ENCODE results near the gene PPIE.

DNA sequence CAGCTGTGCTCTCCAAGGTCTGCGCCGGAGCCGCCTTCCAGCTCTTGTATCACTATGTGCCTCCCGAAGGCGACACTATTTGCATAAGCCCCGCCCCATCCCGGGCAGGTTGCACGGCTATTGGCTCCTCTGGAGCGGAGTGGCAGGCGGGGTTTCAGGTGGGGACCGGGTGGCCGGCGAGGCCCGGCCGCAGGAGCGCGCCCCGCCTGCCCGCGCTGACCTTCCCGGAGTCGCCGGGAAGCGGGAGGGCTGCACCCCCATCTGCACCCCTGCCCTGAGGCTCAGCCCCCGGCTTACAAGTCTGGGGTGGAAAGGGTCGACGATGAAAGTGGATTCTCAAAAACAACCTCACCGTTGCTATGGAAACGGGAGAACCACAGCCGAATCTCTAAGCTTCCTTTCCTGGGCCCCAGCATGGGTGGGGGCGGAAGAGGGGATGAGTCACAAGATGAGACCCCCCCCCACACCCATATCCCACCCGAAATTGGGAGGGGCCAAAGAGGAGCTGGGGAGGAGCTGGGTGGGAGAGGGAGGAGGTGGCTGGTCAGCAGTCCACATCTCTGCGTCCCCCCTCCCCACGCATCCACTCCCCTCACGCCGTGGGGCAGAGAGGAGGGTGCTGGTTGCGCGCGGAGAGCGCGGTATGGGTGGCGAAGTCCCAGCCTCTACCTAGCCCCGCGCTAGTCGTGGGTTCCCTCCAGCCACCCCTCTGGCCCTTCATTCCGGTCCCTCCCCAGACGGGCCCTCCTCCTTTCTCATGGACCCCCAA is 47.1 kb upstream of the PPIE start, which contains the start of gene HPCAL4:
- TF ChIP-seq CEBPB (IDR thresholded peaks at IDR 0.05) (no peak), REST (IDR thresholded peaks at IDR 0.05; ENCODE audit: low read depth) (peak; percentile 65), TEAD4 (IDR thresholded peaks at IDR 0.05) (no peak), EP300 (IDR thresholded peaks at IDR 0.05; ENCODE audit: borderline replicate concordance) (no peak)
- TF ChIP-seq, protein P1, sequence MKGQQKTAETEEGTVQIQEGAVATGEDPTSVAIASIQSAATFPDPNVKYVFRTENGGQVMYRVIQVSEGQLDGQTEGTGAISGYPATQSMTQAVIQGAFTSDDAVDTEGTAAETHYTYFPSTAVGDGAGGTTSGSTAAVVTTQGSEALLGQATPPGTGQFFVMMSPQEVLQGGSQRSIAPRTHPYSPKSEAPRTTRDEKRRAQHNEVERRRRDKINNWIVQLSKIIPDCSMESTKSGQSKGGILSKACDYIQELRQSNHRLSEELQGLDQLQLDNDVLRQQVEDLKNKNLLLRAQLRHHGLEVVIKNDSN (IDR thresholded peaks at IDR 0.05) = no peak

Measured in Ishikawa (cell line).